Neural cell (in vitro differentiated cells): Measurements from ENCODE around the gene DCC. TPM values are rescaled to one million over a fixed set of nuclear protein-coding genes. Genes with fewer than 3 reads are reported as not detected.

Experiments used
- H2AFZ ChIP-seq: fragments of 200-600, 300-800 bp; sonication (generic), shearing (Covaris generic); 2 replicates; pipeline ENCODE4 v1.6.0; 2014; ENCODE audit warnings: low read depth, mild to moderate bottlenecking, antibody characterized with exemption, low read length, moderate library complexity
- H3F3A ChIP-seq: fragments of 200-600 bp; shearing (Covaris generic); 2 replicates; pipeline ENCODE4 v1.6.1; 2016; ENCODE audit warnings: mild to moderate bottlenecking, moderate library complexity, mixed read lengths, antibody characterized with exemption, low read length; ENCODE audit not compliant: insufficient read depth, poor library complexity, severe bottlenecking
- H3K27ac ChIP-seq: fragments of 200-600, 300-800 bp; sonication (generic), shearing (Covaris generic); 2 replicates; pipeline ENCODE4 v1.5.1; 2014; ENCODE audit warnings: mild to moderate bottlenecking, low read length, moderate library complexity
- H3K27me3 ChIP-seq: fragments of 300-800, 200-600 bp; sonication (generic), shearing (Covaris generic); 2 replicates; pipeline ENCODE4 v1.6.0; 2014; ENCODE audit warnings: mild to moderate bottlenecking, low read depth, low read length, moderate library complexity; ENCODE audit not compliant: insufficient read depth
- H3K36me3 ChIP-seq: fragments of 300-800, 200-600 bp; sonication (generic), shearing (Covaris generic); 2 replicates; pipeline ENCODE4 v1.5.1; 2014; ENCODE audit warnings: mild to moderate bottlenecking, antibody characterized with exemption, low read length, moderate library complexity; ENCODE audit not compliant: insufficient read depth
- H3K4me2 ChIP-seq: fragments of 300-800, 200-600 bp; sonication (generic), shearing (Covaris generic); 2 replicates; pipeline ENCODE4 v1.6.0; 2014; ENCODE audit warnings: mild to moderate bottlenecking, low read length
- H3K4me3 ChIP-seq: fragments of 300-800, 200-600 bp; sonication (generic), shearing (Covaris generic); 2 replicates; pipeline ENCODE4 v1.5.1; 2014; ENCODE audit warnings: mild to moderate bottlenecking, low read length, moderate library complexity
- H3K79me2 ChIP-seq: fragments of 200-600 bp; shearing (Covaris generic); replicated peaks from 2 replicates; pipeline ENCODE4 v1.6.0; 2014; ENCODE audit warnings: mild to moderate bottlenecking, low read length, moderate library complexity; ENCODE audit not compliant: insufficient read depth
- H3K9ac ChIP-seq: fragments of 300-800, 200-600 bp; sonication (generic), shearing (Covaris generic); 2 replicates; pipeline ENCODE4 v1.6.1; 2016; ENCODE audit warnings: mild to moderate bottlenecking, low read length, mixed read lengths
- H3K9me2 ChIP-seq: fragments of 200-600 bp; shearing (Covaris generic); 2 replicates; pipeline ENCODE4 v1.6.1; 2016; ENCODE audit warnings: mild to moderate bottlenecking, low read length, mixed read lengths; ENCODE audit not compliant: insufficient read depth
- H3K9me3 ChIP-seq: fragments of 200-600, 300-800 bp; sonication (generic), shearing (Covaris generic); 2 replicates; pipeline ENCODE4 v1.6.1; 2016; ENCODE audit warnings: mild to moderate bottlenecking, mixed run types, low read length, moderate library complexity, mixed read lengths
- H4K20me1 ChIP-seq: fragments of 200-600 bp; shearing (Covaris generic); 2 replicates; pipeline ENCODE4 v1.6.1; 2016; ENCODE audit warnings: mild to moderate bottlenecking, mixed run types; ENCODE audit not compliant: insufficient read depth
- EP300 ChIP-seq: fragments of 450-650 bp; conservative IDR thresholded peaks from 2 replicates; pipeline ENCODE4 v1.6.1; 2014; ENCODE audit warnings: antibody characterized with exemption, mild to moderate bottlenecking, moderate library complexity; ENCODE audit not compliant: poor library complexity, severe bottlenecking
- EZH2 ChIP-seq: fragments of 200-600, 300-800 bp; shearing (Covaris generic), sonication (generic); IDR thresholded peaks from 2 replicates; pipeline ENCODE4 v1.6.1; 2014; ENCODE audit warnings: antibody characterized with exemption, low read length, borderline replicate concordance, mild to moderate bottlenecking; ENCODE audit not compliant: insufficient read depth, poor library complexity, severe bottlenecking
- MXI1 ChIP-seq: fragments of 450-650 bp; conservative IDR thresholded peaks from 2 replicates; pipeline ENCODE4 v1.6.1; 2014; ENCODE audit warnings: antibody characterized with exemption, mild to moderate bottlenecking; ENCODE audit not compliant: poor library complexity, severe bottlenecking
- POLR2AphosphoS5 ChIP-seq: IDR thresholded peaks from 2 replicates; pipeline ENCODE4 v1.6.1; 2012
- RAD21 ChIP-seq: fragments of 450-650 bp; conservative IDR thresholded peaks from 2 replicates; pipeline ENCODE4 v1.6.1; 2014; ENCODE audit warnings: antibody characterized with exemption, mild to moderate bottlenecking, moderate library complexity
- SMC3 ChIP-seq: fragments of 450-650 bp; conservative IDR thresholded peaks from 2 replicates; pipeline ENCODE4 v1.6.1; 2014; ENCODE audit warnings: antibody characterized with exemption, mild to moderate bottlenecking, moderate library complexity; ENCODE audit not compliant: poor library complexity
- TAF1 ChIP-seq: IDR thresholded peaks from 2 replicates; pipeline ENCODE4 v1.6.1; 2012; ENCODE audit warnings: low read depth
- polyA plus RNA-seq: library from polyadenylated mRNA; depleted of rRNA; stranded (reverse); fragments of >200 nt; gene quantifications from 2 replicates; pipeline ENCODE4 v1.2.3, GENCODE V29; 2014
- TF ChIP-seq, protein P1 (sequence below): fragments of 450-650 bp; IDR thresholded peaks from 2 replicates; pipeline ENCODE4 v1.5.1; 2014; ENCODE audit warnings: antibody characterized with exemption, mild to moderate bottlenecking, moderate library complexity; ENCODE audit not compliant: poor library complexity, severe bottlenecking
- TF ChIP-seq, protein P2 (sequence below): IDR thresholded peaks from 2 replicates; pipeline ENCODE4 v1.6.1; 2012; ENCODE audit warnings: borderline replicate concordance

DCC gene
- polyA plus RNA-seq, 1 donor from 2014 or later = 40.7 TPM

- Histone ChIP-seq H3F3A (no peaks in the 10 kb centered on the region), H3K9me2 (no peaks in the 10 kb centered on the region), H3K27ac (no peak overlapping the region), H3K27me3 (no peaks in the 10 kb centered on the region), H3K9me3 (no peaks in the 10 kb centered on the region), H4K20me1 (no peaks in the 10 kb centered on the region), H3K4me2 (no peak overlapping the region), H3K4me3 (no peak overlapping the region), H3K79me2 (peaks cover 8% of the 10 kb centered on the region), H2AFZ (no peak overlapping the region), H3K9ac (no peak overlapping the region), H3K36me3 (no peaks in the 10 kb centered on the region)
- TF ChIP-seq EZH2 (no peak), MXI1 (no peak), EP300 (no peak), POLR2AphosphoS5 (no peak), TAF1 (no peak), RAD21 (no peak), SMC3 (no peak)
- TF ChIP-seq, protein P1, sequence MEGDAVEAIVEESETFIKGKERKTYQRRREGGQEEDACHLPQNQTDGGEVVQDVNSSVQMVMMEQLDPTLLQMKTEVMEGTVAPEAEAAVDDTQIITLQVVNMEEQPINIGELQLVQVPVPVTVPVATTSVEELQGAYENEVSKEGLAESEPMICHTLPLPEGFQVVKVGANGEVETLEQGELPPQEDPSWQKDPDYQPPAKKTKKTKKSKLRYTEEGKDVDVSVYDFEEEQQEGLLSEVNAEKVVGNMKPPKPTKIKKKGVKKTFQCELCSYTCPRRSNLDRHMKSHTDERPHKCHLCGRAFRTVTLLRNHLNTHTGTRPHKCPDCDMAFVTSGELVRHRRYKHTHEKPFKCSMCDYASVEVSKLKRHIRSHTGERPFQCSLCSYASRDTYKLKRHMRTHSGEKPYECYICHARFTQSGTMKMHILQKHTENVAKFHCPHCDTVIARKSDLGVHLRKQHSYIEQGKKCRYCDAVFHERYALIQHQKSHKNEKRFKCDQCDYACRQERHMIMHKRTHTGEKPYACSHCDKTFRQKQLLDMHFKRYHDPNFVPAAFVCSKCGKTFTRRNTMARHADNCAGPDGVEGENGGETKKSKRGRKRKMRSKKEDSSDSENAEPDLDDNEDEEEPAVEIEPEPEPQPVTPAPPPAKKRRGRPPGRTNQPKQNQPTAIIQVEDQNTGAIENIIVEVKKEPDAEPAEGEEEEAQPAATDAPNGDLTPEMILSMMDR = no peak
- TF ChIP-seq, protein P2, sequence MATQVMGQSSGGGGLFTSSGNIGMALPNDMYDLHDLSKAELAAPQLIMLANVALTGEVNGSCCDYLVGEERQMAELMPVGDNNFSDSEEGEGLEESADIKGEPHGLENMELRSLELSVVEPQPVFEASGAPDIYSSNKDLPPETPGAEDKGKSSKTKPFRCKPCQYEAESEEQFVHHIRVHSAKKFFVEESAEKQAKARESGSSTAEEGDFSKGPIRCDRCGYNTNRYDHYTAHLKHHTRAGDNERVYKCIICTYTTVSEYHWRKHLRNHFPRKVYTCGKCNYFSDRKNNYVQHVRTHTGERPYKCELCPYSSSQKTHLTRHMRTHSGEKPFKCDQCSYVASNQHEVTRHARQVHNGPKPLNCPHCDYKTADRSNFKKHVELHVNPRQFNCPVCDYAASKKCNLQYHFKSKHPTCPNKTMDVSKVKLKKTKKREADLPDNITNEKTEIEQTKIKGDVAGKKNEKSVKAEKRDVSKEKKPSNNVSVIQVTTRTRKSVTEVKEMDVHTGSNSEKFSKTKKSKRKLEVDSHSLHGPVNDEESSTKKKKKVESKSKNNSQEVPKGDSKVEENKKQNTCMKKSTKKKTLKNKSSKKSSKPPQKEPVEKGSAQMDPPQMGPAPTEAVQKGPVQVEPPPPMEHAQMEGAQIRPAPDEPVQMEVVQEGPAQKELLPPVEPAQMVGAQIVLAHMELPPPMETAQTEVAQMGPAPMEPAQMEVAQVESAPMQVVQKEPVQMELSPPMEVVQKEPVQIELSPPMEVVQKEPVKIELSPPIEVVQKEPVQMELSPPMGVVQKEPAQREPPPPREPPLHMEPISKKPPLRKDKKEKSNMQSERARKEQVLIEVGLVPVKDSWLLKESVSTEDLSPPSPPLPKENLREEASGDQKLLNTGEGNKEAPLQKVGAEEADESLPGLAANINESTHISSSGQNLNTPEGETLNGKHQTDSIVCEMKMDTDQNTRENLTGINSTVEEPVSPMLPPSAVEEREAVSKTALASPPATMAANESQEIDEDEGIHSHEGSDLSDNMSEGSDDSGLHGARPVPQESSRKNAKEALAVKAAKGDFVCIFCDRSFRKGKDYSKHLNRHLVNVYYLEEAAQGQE = no peak
Measured at GRCh38 chr18:53153800-53154199, 813.8 kb downstream of the DCC start.

DNA sequence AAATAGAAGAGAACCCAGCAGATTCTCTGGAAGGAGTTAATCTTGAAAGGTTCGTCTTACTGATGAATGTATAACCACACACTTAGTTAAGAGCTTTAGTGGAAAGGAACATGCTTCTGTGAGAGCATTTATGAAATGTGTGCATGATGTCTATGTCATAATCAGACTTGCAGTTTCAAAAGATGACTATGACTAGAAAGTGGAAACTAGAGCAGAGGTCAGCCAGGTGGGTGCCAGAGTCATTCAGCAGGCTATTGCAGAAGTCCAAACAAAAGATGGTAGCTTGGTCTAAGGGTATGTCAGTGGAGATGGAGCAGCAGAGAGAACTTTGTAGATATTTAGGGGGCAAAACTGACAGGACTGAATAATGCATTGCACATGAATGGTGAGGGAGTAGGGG is 825.8 kb downstream of the DCC start:
- no peaks in the 10 kb centered on the region for H4K20me1 ChIP-seq
- no peaks in the 10 kb centered on the region for H3K36me3 ChIP-seq
- no peaks in the 10 kb centered on the region for H3K9me2 ChIP-seq
- H2AFZ ChIP-seq = no peak overlapping the region
- H3K27me3 ChIP-seq = no peaks in the 10 kb centered on the region
- no peak overlapping the region for H3K4me3 ChIP-seq
- no peak overlapping the region for H3K4me2 ChIP-seq
- no peaks in the 10 kb centered on the region for H3K9me3 ChIP-seq
- no peak overlapping the region for H3K27ac ChIP-seq
- H3F3A ChIP-seq = no peaks in the 10 kb centered on the region
- H3K9ac ChIP-seq = no peak overlapping the region
- no peaks in the 10 kb centered on the region for H3K79me2 ChIP-seq
- TF ChIP-seq EP300 (no peak), EZH2 (no peak)
- TF ChIP-seq, protein P1 = no peak
